ENCODE results near the gene KLHDC7A.

DNA sequence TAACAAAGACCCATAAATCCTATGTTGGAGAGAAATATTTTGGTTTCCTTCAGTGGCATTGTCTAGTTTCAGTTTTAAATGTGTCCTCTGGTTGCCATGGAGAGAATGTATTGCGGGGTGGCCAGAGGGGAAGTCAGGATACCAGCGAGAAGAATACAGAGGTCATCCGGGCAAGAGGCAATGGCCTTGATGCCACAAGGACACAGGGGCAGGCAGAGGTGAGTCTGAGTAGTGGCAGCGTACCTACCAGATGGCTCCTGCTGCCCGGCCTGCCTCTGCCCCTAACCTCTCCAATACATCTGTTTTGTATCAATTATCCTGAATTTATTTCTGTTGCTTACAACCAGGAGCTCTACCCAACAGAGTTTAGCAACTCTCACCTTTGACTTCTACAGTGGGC is 14.9 kb downstream of the KLHDC7A start:
- TF ChIP-seq GATA3 (IDR thresholded peaks at IDR 0.05; ENCODE audit: low read depth, low read length): no peak
- TF ChIP-seq GATA2 (IDR thresholded peaks at IDR 0.05; ENCODE audit: low read depth, low read length): no peak
